Caco-2 (cell line): ENCODE measurements around the gene KCNJ12. TPM values are rescaled to one million over a fixed set of nuclear protein-coding genes. Genes with fewer than 3 reads are reported as not detected.

Experiments used
- BruUV-seq: library from RNA; stranded (reverse); fragments of 400-500 nt; replicated peaks from 2 replicates; lab custom pipeline; 2021; lab: Mats Ljungman, UMichigan
- CTCF ChIA-PET: fragments of 300-600 bp; sonication (Branson Sonifier 250); formaldehyde crosslinking; loops from one replicate; lab custom pipeline; 2022; ENCODE audit warnings: antibody characterized with exemption; lab: Charles Lee
- POLR2A ChIA-PET: fragments of 300-600 bp; sonication (Branson Sonifier 250); formaldehyde crosslinking; loops from one replicate; lab custom pipeline; 2022; ENCODE audit warnings: antibody characterized with exemption; lab: Charles Lee
- DNase-seq, 2 experiments: peaks; one replicate each; pipeline versions ENCODE4 v3.0.0 to v3.0.0-alpha.2; 2020 to 2022
- H3K27me3 ChIP-seq: replicated peaks from 2 replicates; pipeline ENCODE4 v1.6.0; 2011; ENCODE audit warnings: low read length; ENCODE audit not compliant: control insufficient read depth, insufficient read depth
- H3K36me3 ChIP-seq: 2 replicates; pipeline ENCODE4 v1.5.1; 2011; ENCODE audit warnings: low read length; ENCODE audit not compliant: control insufficient read depth, insufficient read depth
- H3K4me1 ChIP-seq: fragments of 250-450 bp; sonication (Bioruptor Pico); 2 replicates; pipeline ENCODE4 v1.5.1; 2020; ENCODE audit warnings: mild to moderate bottlenecking
- H3K4me3 ChIP-seq: 2 replicates; pipeline ENCODE4 v1.5.1; 2011; ENCODE audit warnings: low read depth, mild to moderate bottlenecking, control low read depth, low read length
- H3K9me3 ChIP-seq: fragments of 250-450 bp; sonication (Bioruptor Pico); 2 replicates; pipeline ENCODE4 v1.5.1; 2020; ENCODE audit warnings: mild to moderate bottlenecking, moderate library complexity
- H3K27ac Mint-ChIP-seq: one replicate; pipeline ENCODE4 v1.8.0; 2022; ENCODE audit warnings: mixed read lengths; ENCODE audit not compliant: unreplicated experiment
- H3K27me3 Mint-ChIP-seq: one replicate; pipeline ENCODE4 v1.8.0; 2022; ENCODE audit warnings: mixed read lengths; ENCODE audit not compliant: insufficient read depth, unreplicated experiment
- H3K36me3 Mint-ChIP-seq: one replicate; pipeline ENCODE4 v1.8.0; 2022; ENCODE audit warnings: mild to moderate bottlenecking, mixed read lengths; ENCODE audit not compliant: insufficient read depth, unreplicated experiment
- H3K4me1 Mint-ChIP-seq: one replicate; pipeline ENCODE4 v1.8.0; 2022; ENCODE audit warnings: low read depth, mixed read lengths; ENCODE audit not compliant: unreplicated experiment
- H3K4me3 Mint-ChIP-seq: one replicate; pipeline ENCODE4 v1.8.0; 2022; ENCODE audit warnings: mild to moderate bottlenecking, moderate library complexity, mixed read lengths; ENCODE audit not compliant: unreplicated experiment
- H3K9me3 Mint-ChIP-seq: one replicate; pipeline ENCODE4 v1.8.0; 2022; ENCODE audit warnings: mixed read lengths; ENCODE audit not compliant: unreplicated experiment
- intact Hi-C: fragments of 100-400 bp; cut with micrococcal nuclease; formaldehyde crosslinking; loops from one replicate; pipeline ENCODE4 v1.10.0; 2022; ENCODE audit not compliant: unreplicated experiment
- total RNA-seq: library from RNA; stranded (reverse); gene quantifications from 2 replicates; pipeline ENCODE4 v1.2.3, GENCODE V29; 2022
- TF ChIP-seq, protein P1 (sequence below), 2 experiments: fragments of 200-600 bp in 1 of 2; IDR thresholded peaks; 1 replicate in 1 of 2; 2 replicates in 1 of 2; pipeline versions ENCODE4 v1.5.1 to v1.8.0; 2011 to 2022; ENCODE audit warnings: antibody characterized with exemption in 1 of 2, control low read depth in 1 of 2, inconsistent platforms in 1 of 2, low read depth in 1 of 2, low read length in 1 of 2, mild to moderate bottlenecking in 1 of 2, moderate library complexity in 1 of 2; ENCODE audit not compliant: insufficient read depth in 1 of 2, severe bottlenecking in 1 of 2, unreplicated experiment in 1 of 2

The KCNJ12 gene
- total RNA-seq, 1 experiment from 2014 or later = 0.07 TPM

GRCh38 chr17:21362331-21362931, 13.7 kb upstream of the KCNJ12 start:
- Mint-ChIP-seq H3K4me1 (no peaks in the 10 kb centered on the region), H3K27me3 (no peaks in the 10 kb centered on the region)
- intact Hi-C loops = no loop called here

GRCh38 chr17:21363776-21364642, 12.1 kb upstream of the KCNJ12 start:
- no peak overlapping the region for H3K4me3 Mint-ChIP-seq
- POLR2A ChIA-PET = no interaction called here
- H3K36me3 Mint-ChIP-seq = no peaks in the 10 kb centered on the region
- H3K9me3 Mint-ChIP-seq = no peaks in the 10 kb centered on the region
- H3K9me3 ChIP-seq = no peaks in the 10 kb centered on the region
- no peaks in the 10 kb centered on the region for H3K27me3 ChIP-seq
- H3K27me3 Mint-ChIP-seq = peaks cover 7% of the 10 kb centered on the region
- H3K4me1 ChIP-seq = peaks cover 10% of the 10 kb centered on the region; the same call in 1 of the 2 replicates
- BruUV-seq = no TSS peak
- no peak overlapping the region for H3K27ac Mint-ChIP-seq
- no peaks in the 10 kb centered on the region for H3K36me3 ChIP-seq
- no peaks in the 10 kb centered on the region for H3K4me1 Mint-ChIP-seq
- CTCF ChIA-PET = no interaction called here
- no peak for DNase-seq
- intact Hi-C loops = no loop called here
- TF ChIP-seq, protein P1, sequence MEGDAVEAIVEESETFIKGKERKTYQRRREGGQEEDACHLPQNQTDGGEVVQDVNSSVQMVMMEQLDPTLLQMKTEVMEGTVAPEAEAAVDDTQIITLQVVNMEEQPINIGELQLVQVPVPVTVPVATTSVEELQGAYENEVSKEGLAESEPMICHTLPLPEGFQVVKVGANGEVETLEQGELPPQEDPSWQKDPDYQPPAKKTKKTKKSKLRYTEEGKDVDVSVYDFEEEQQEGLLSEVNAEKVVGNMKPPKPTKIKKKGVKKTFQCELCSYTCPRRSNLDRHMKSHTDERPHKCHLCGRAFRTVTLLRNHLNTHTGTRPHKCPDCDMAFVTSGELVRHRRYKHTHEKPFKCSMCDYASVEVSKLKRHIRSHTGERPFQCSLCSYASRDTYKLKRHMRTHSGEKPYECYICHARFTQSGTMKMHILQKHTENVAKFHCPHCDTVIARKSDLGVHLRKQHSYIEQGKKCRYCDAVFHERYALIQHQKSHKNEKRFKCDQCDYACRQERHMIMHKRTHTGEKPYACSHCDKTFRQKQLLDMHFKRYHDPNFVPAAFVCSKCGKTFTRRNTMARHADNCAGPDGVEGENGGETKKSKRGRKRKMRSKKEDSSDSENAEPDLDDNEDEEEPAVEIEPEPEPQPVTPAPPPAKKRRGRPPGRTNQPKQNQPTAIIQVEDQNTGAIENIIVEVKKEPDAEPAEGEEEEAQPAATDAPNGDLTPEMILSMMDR (IDR thresholded peaks at IDR 0.05; ENCODE audit: insufficient read depth in 1 of 2, low read depth in 1 of 2, low read length in 1 of 2, severe bottlenecking in 1 of 2, unreplicated experiment in 1 of 2) = no peak
- H3K4me3 ChIP-seq = no peak overlapping the region

More at GRCh38 chr17:21362331-21362931, 13.7 kb upstream of the KCNJ12 start:
- CTCF ChIA-PET = no interaction called here
- POLR2A ChIA-PET = no interaction called here
- no peaks in the 10 kb centered on the region for H3K27me3 ChIP-seq
- no TSS peak for BruUV-seq
- no peaks in the 10 kb centered on the region for H3K36me3 ChIP-seq
- H3K27ac Mint-ChIP-seq = no peak overlapping the region
- TF ChIP-seq, protein P1 (IDR thresholded peaks at IDR 0.05; ENCODE audit: insufficient read depth in 1 of 2, low read depth in 1 of 2, low read length in 1 of 2, severe bottlenecking in 1 of 2, unreplicated experiment in 1 of 2) = no peak
- DNase-seq = no peak
- peaks cover 14% of the 10 kb centered on the region; the same call in 1 of the 2 replicates for H3K4me1 ChIP-seq
- H3K9me3 ChIP-seq = no peaks in the 10 kb centered on the region
- no peak overlapping the region for H3K4me3 Mint-ChIP-seq
- no peak overlapping the region for H3K4me3 ChIP-seq
- H3K9me3 Mint-ChIP-seq = no peaks in the 10 kb centered on the region
- no peaks in the 10 kb centered on the region for H3K36me3 Mint-ChIP-seq

- H3K4me3 Mint-ChIP-seq = no peak overlapping the region
- ChIA-PET POLR2A (no interaction called here), CTCF (no interaction called here)
- no peaks in the 10 kb centered on the region for H3K27me3 ChIP-seq
- TF ChIP-seq, protein P1 (IDR thresholded peaks at IDR 0.05; ENCODE audit: insufficient read depth in 1 of 2, low read depth in 1 of 2, low read length in 1 of 2, severe bottlenecking in 1 of 2, unreplicated experiment in 1 of 2) = no peak
- intact Hi-C loops = no loop called here
- no peak overlapping the region for H3K27ac Mint-ChIP-seq
- DNase-seq = no peak
- H3K36me3 Mint-ChIP-seq = no peaks in the 10 kb centered on the region
- no peaks in the 10 kb centered on the region for H3K36me3 ChIP-seq
- H3K4me1 ChIP-seq = peaks cover 2% of the 10 kb centered on the region; the same call in 1 of the 2 replicates
- no peaks in the 10 kb centered on the region for H3K4me1 Mint-ChIP-seq
- no TSS peak for BruUV-seq
- H3K4me3 ChIP-seq = no peak overlapping the region
- no peaks in the 10 kb centered on the region for H3K9me3 Mint-ChIP-seq
- no peaks in the 10 kb centered on the region for H3K9me3 ChIP-seq
- H3K27me3 Mint-ChIP-seq = peaks cover 7% of the 10 kb centered on the region
Measured at GRCh38 chr17:21365016-21365415, 11.1 kb upstream of the KCNJ12 start.
